SK-N-SH (cell line): ENCODE results near the gene EXOC7. TPM values are rescaled to one million over a fixed set of nuclear protein-coding genes. Genes with fewer than 3 reads are reported as not detected.
A peak's percentile ranks its signal among the peaks of the same experiment; 100 is the strongest.

Experiments used
- CTCF ChIA-PET: fragments of 300-600, 350-600 bp; formaldehyde crosslinking; extraction: SDS; loops from one replicate; lab custom pipeline; 2021; lab: Yijun Ruan, JAX
- POLR2A ChIA-PET: fragments of 350-600 bp; sonication (Branson Sonifier 250); formaldehyde crosslinking; extraction: SDS; loops from one replicate; lab custom pipeline; 2020; ENCODE audit warnings: antibody characterized with exemption, inconsistent platforms; lab: Yijun Ruan, JAX
- DNase-seq: peaks from one replicate; pipeline ENCODE4 v3.0.0; 2012
- H2AFZ ChIP-seq: fragments of 200-600 bp; sonication (generic); 2 replicates; pipeline ENCODE4 v1.8.1; 2016; ENCODE audit warnings: antibody characterized with exemption, mild to moderate bottlenecking, low read depth
- H3F3A ChIP-seq: fragments of 200-600 bp; sonication (generic); replicated peaks from 2 replicates; pipeline ENCODE3; 2016; ENCODE audit warnings: antibody characterized with exemption, mild to moderate bottlenecking; ENCODE audit not compliant: insufficient read depth
- H3K27ac ChIP-seq, 2 experiments: fragments of 200-500 bp in 1 of 2; fragments of 200-600 bp in 1 of 2; sonication (Bioruptor generic) in 1 of 2; sonication (generic), shearing (Covaris generic) in 1 of 2; 2 replicates each; pipeline versions ENCODE4 v1.5.1 to v1.6.1; 2014 to 2016; ENCODE audit warnings: low read depth in 2 of 2, inconsistent platforms in 1 of 2, low read length in 1 of 2, mild to moderate bottlenecking in 1 of 2, mixed read lengths in 1 of 2
- H3K27me3 ChIP-seq: fragments of 200-600 bp; sonication (generic), shearing (Covaris generic); 2 replicates; pipeline ENCODE4 v1.6.1; 2016; ENCODE audit warnings: mixed run types; ENCODE audit not compliant: insufficient read depth
- H3K36me3 ChIP-seq, 2 experiments: fragments of 200-500 bp in 1 of 2; fragments of 200-600 bp in 1 of 2; sonication (Bioruptor generic) in 1 of 2; sonication (generic) in 1 of 2; replicated peaks in 1 of 2; 2 replicates each; pipeline versions ENCODE3 to v1.5.1; 2014 to 2016; ENCODE audit warnings: low read length in 1 of 2, mild to moderate bottlenecking in 1 of 2; ENCODE audit not compliant: insufficient read depth in 2 of 2, control insufficient read depth in 1 of 2
- H3K4me1 ChIP-seq, 2 experiments: fragments of 200-500 bp in 1 of 2; fragments of 200-600 bp in 1 of 2; sonication (Bioruptor generic) in 1 of 2; sonication (generic), shearing (Covaris generic) in 1 of 2; 2 replicates each; pipeline versions ENCODE4 v1.5.1 to v1.6.1; 2014 to 2016; ENCODE audit warnings: low read depth in 1 of 2, low read length in 1 of 2, mixed run types in 1 of 2; ENCODE audit not compliant: insufficient read depth in 2 of 2, control insufficient read depth in 1 of 2
- H3K4me2 ChIP-seq: fragments of 200-600 bp; sonication (generic), shearing (Covaris generic); 2 replicates; pipeline ENCODE4 v1.6.1; 2017; ENCODE audit warnings: mixed run types
- H3K4me3 ChIP-seq, 2 experiments: fragments of 200-500 bp in 1 of 2; fragments of 200-600 bp in 1 of 2; sonication (Bioruptor generic) in 1 of 2; sonication (generic), shearing (Covaris generic) in 1 of 2; 2 replicates each; pipeline versions ENCODE4 v1.5.1 to v1.8.1; 2014 to 2016; ENCODE audit warnings: low read depth in 2 of 2, inconsistent platforms in 1 of 2, low read length in 1 of 2, mild to moderate bottlenecking in 1 of 2, mixed read lengths in 1 of 2, moderate library complexity in 1 of 2
- H3K79me2 ChIP-seq: fragments of 200-600 bp; sonication (generic); 2 replicates; pipeline ENCODE4 v1.8.1; 2017; ENCODE audit warnings: mild to moderate bottlenecking; ENCODE audit not compliant: insufficient read depth
- H3K9ac ChIP-seq: fragments of 200-600 bp; sonication (generic); 2 replicates; pipeline ENCODE4 v1.6.1; 2017; ENCODE audit warnings: mixed run types
- H3K9me2 ChIP-seq: fragments of 200-600 bp; sonication (generic); 2 replicates; pipeline ENCODE4 v1.6.1; 2017; ENCODE audit warnings: mixed run types
- H3K9me3 ChIP-seq: fragments of 200-600 bp; sonication (generic); 2 replicates; pipeline ENCODE4 v1.6.1; 2017; ENCODE audit warnings: mixed run types, mild to moderate bottlenecking, moderate library complexity
- H4K20me1 ChIP-seq: fragments of 200-600 bp; sonication (generic); 2 replicates; pipeline ENCODE4 v1.6.1; 2017; ENCODE audit warnings: mild to moderate bottlenecking, mixed run types; ENCODE audit not compliant: insufficient read depth
- EZH2phosphoT487 ChIP-seq: fragments of 200-600 bp; sonication (generic); IDR thresholded peaks from 2 replicates; pipeline ENCODE4 v1.6.1; 2017; ENCODE audit warnings: low read depth, mixed run types, mild to moderate bottlenecking, antibody characterized with exemption, moderate library complexity, borderline replicate concordance
- MXI1 ChIP-seq: IDR thresholded peaks from 2 replicates; pipeline ENCODE4 v1.6.1; 2012; ENCODE audit warnings: mild to moderate bottlenecking, low read depth, low read length, improper control_type of control experiment
- WGBS: methylation state at CpG from one replicate; pipeline ENCODE4 v1.1.6; 2017; ENCODE audit warnings: low lambda C conversion rate; 5-methylcytosine and 5-hydroxymethylcytosine counted together
- polyA plus RNA-seq, 3 experiments: library from polyadenylated mRNA; depleted of rRNA; stranded (reverse); fragments of >200 nt; gene quantifications; 2 replicates each; pipeline ENCODE4 v1.2.3, GENCODE V29; 2012
- TF ChIP-seq, protein P1 (sequence below): IDR thresholded peaks from 2 replicates; pipeline ENCODE4 v1.6.1; 2012; ENCODE audit warnings: mild to moderate bottlenecking, low read depth, low read length, moderate library complexity

The EXOC7 gene
- polyA plus RNA-seq, 1 of the 3 experiments (the other 2 are of a cell fraction), result 129 TPM

DNA sequence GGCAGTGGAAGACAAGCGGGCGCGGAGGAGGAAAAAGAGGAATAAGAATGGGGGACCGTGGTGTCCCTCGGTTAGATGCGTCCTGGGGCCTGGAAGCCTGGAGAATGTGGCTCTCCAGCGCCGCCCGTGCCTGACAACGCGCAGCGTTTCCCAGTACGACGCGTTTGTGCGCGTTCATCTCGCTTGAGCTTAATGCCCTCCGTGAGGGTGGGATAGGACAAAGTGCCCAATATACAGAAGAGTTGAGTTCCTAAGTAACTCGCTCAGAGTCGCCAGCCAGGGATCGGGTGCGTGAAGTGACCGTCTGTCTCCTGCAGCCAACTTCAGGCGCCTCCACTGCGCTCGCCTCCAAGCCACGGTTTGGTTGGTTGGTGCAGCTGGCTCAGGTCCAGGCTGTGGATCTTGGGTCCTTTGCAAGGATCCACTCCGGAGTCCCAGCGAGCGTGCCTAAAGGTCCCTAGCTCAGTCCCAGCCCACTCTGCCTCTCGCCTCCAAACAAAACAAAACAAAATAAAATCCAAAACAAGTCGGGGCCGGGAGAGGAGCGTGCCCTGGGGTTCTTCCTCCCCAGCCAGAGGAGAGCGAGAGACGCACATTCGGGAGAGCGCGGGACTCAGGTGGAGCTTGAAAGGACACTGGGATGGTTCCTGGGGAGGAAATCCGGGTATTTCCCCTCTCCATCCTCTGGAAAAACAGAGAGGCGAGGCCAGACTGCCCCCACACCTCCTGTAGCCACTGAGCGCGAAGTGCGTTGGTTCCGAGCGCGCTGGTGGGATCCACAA, 28.0 kb downstream of the EXOC7 start (continued):
- TF ChIP-seq, protein P1, sequence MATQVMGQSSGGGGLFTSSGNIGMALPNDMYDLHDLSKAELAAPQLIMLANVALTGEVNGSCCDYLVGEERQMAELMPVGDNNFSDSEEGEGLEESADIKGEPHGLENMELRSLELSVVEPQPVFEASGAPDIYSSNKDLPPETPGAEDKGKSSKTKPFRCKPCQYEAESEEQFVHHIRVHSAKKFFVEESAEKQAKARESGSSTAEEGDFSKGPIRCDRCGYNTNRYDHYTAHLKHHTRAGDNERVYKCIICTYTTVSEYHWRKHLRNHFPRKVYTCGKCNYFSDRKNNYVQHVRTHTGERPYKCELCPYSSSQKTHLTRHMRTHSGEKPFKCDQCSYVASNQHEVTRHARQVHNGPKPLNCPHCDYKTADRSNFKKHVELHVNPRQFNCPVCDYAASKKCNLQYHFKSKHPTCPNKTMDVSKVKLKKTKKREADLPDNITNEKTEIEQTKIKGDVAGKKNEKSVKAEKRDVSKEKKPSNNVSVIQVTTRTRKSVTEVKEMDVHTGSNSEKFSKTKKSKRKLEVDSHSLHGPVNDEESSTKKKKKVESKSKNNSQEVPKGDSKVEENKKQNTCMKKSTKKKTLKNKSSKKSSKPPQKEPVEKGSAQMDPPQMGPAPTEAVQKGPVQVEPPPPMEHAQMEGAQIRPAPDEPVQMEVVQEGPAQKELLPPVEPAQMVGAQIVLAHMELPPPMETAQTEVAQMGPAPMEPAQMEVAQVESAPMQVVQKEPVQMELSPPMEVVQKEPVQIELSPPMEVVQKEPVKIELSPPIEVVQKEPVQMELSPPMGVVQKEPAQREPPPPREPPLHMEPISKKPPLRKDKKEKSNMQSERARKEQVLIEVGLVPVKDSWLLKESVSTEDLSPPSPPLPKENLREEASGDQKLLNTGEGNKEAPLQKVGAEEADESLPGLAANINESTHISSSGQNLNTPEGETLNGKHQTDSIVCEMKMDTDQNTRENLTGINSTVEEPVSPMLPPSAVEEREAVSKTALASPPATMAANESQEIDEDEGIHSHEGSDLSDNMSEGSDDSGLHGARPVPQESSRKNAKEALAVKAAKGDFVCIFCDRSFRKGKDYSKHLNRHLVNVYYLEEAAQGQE, result no peak

DNA sequence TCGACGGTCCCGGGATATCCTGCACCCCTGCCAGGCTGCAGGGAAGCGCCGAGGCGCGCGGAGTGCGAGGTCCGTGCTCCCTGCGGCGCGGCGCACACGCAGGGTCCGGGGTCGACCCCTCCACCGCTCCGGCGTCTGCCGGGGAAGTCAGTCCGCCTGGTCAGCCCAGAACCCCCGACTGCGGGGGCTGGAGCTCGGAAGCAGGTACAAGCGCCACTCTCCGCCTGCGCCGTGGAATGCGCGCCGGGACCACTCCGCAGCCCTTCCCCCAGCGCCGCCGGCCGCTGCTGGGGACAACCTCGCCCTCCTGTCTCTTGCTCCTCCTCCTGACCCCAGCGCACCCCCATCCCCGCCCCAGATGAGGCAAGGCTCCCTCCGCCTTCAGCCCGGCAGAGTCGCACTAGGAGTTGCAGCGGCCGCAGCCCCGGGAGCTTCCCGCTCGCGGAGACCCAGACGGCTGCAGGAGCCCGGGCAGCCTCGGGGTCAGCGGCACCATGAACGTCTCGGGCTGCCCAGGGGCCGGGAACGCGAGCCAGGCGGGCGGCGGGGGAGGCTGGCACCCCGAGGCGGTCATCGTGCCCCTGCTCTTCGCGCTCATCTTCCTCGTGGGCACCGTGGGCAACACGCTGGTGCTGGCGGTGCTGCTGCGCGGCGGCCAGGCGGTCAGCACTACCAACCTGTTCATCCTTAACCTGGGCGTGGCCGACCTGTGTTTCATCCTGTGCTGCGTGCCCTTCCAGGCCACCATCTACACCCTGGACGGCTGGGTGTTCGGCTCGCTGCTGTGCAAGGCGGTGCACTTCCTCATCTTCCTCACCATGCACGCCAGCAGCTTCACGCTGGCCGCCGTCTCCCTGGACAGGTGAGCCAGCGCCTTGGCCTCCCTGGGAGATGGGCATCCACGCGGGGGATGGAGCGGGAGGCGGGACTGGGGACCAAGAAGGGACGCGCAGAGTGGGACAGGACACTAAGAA, 28.9 kb downstream of the EXOC7 start, which contains the start of gene GALR2:
TSS of gene GALR2 (plus strand) at position 392 of the 974 bp plus-strand sequence. CDS start at position 495, 103 bp downstream.
- 11% methylated on average over 66 of the region's 92 CpGs for WGBS
- Histone ChIP-seq H3K4me3 (no peak within 1 kb of the TSS; a peak in 1 of 4 replicates), H3K9ac (no peak within 1 kb of the TSS), H3K4me1 (peaks cover 0 to 30% of the 10 kb centered on the region in 2 experiments; a peak in 3 of 4 replicates), H3K27ac (no peak within 1 kb of the TSS), H3K27me3 (peaks cover 63% of the 10 kb centered on the region), H3K79me2 (peaks cover 34% of the 10 kb centered on the region), H3K9me3 (no peaks in the 10 kb centered on the region), H4K20me1 (peaks cover 14% of the 10 kb centered on the region; the same call in 1 of the 2 replicates), H3F3A (peaks cover 5% of the 10 kb centered on the region), H3K9me2 (no peaks in the 10 kb centered on the region), H2AFZ (no peak within 1 kb of the TSS), H3K4me2 (peak within 1 kb of the TSS; percentile 55; the same call in 1 of the 2 replicates), H3K36me3 (peaks cover 0 to 7% of the 10 kb centered on the region in 2 experiments)
- DNase-seq, result peak; percentile 75
- CTCF ChIA-PET, result interaction anchor here (0.6 to 7.8 kb wide), 11 partner anchors 8 to 204 kb away, joined by 3 to 64 read pairs (median 3); no protein-coding TSS in a partner anchor
- TF ChIP-seq EZH2phosphoT487, result peak; percentile 11; the same call in 1 of the 2 replicates
- TF ChIP-seq MXI1, result no peak
- POLR2A ChIA-PET, result no interaction called here
